OCI-LY7 (cell line): ENCODE data around the gene DGKZ. TPM values are rescaled to one million over a fixed set of nuclear protein-coding genes. Genes with fewer than 3 reads are reported as not detected.

ENCODE experiments used
- BruUV-seq: library from RNA; stranded (reverse); fragments of 400-500 nt; replicated peaks from 2 replicates; lab custom pipeline; 2021; lab: Mats Ljungman, UMichigan
- CTCF ChIA-PET: fragments of 300-600 bp; sonication (Branson Sonifier 250); formaldehyde crosslinking; loops from one replicate; lab custom pipeline; 2022; ENCODE audit warnings: antibody characterized with exemption; ENCODE audit not compliant: unreplicated experiment; lab: Charles Lee
- POLR2A ChIA-PET: fragments of 300-600 bp; sonication (Branson Sonifier 250); formaldehyde crosslinking; loops from one replicate; lab custom pipeline; 2022; ENCODE audit warnings: antibody characterized with exemption; lab: Charles Lee
- DNase-seq: peaks from one replicate; pipeline ENCODE4 v3.0.0-alpha.2; 2015; ENCODE audit warnings: low spot score
- H2AFZ ChIP-seq: fragments of 200-600 bp; sonication (generic), shearing (Covaris generic); 2 replicates; pipeline ENCODE4 v1.6.1; 2014; ENCODE audit warnings: mild to moderate bottlenecking, antibody characterized with exemption, low read length, moderate library complexity
- H3K27ac ChIP-seq: fragments of 200-600 bp; sonication (generic); 2 replicates; pipeline ENCODE4 v1.5.1; 2014; ENCODE audit warnings: mixed run types, low read depth, mild to moderate bottlenecking, moderate library complexity, low read length, inconsistent platforms; ENCODE audit not compliant: poor library complexity, severe bottlenecking
- H3K36me3 ChIP-seq: fragments of 200-600 bp; sonication (generic); 2 replicates; pipeline ENCODE4 v1.6.1; 2014; ENCODE audit warnings: mild to moderate bottlenecking, antibody characterized with exemption, low read length, moderate library complexity, mixed read lengths; ENCODE audit not compliant: insufficient read depth
- H3K4me1 ChIP-seq: fragments of 200-600 bp; sonication (generic); 2 replicates; pipeline ENCODE4 v1.5.1; 2014; ENCODE audit warnings: mild to moderate bottlenecking, low read length; ENCODE audit not compliant: insufficient read depth, poor library complexity, severe bottlenecking
- H3K4me2 ChIP-seq: fragments of 200-600 bp; sonication (generic); 2 replicates; pipeline ENCODE4 v1.6.1; 2014; ENCODE audit warnings: mild to moderate bottlenecking, low read length
- H3K4me3 ChIP-seq: fragments of 200-600 bp; sonication (generic); 2 replicates; pipeline ENCODE4 v1.5.1; 2014; ENCODE audit warnings: mild to moderate bottlenecking, low read depth, low read length; ENCODE audit not compliant: poor library complexity, severe bottlenecking
- H3K79me2 ChIP-seq: fragments of 200-600 bp; sonication (generic); 2 replicates; pipeline ENCODE4 v1.6.1; 2016; ENCODE audit warnings: low read depth, mild to moderate bottlenecking, low read length, moderate library complexity, mixed read lengths; ENCODE audit not compliant: insufficient read depth
- H3K9me2 ChIP-seq: fragments of 200-600 bp; sonication (generic); 2 replicates; pipeline ENCODE4 v1.6.1; 2016; ENCODE audit warnings: mild to moderate bottlenecking, low read length, mixed read lengths; ENCODE audit not compliant: insufficient read depth
- H3K9me3 ChIP-seq: fragments of 200-600 bp; sonication (generic); 2 replicates; pipeline ENCODE4 v1.6.1; 2014; ENCODE audit warnings: mild to moderate bottlenecking, mixed run types, low read length, mixed read lengths
- H4K20me1 ChIP-seq: fragments of 200-600 bp; sonication (generic); 2 replicates; pipeline ENCODE4 v1.6.1; 2014; ENCODE audit warnings: mild to moderate bottlenecking, antibody characterized with exemption, low read length, moderate library complexity, mixed read lengths; ENCODE audit not compliant: insufficient read depth
- CTCF ChIP-seq: fragments of 200-600 bp; sonication (generic); conservative IDR thresholded peaks from 2 replicates; pipeline ENCODE4 v1.5.1; 2014; ENCODE audit warnings: mild to moderate bottlenecking, antibody characterized with exemption, low read length, moderate library complexity, mixed read lengths
- EZH2phosphoT487 ChIP-seq: fragments of 200-600 bp; sonication (generic); IDR thresholded peaks from 2 replicates; pipeline ENCODE4 v1.6.1; 2018; ENCODE audit warnings: low read depth, borderline replicate concordance, mild to moderate bottlenecking, mixed run types, antibody characterized with exemption, low read length, moderate library complexity, mixed read lengths
- intact Hi-C: fragments of 100-400 bp; cut with micrococcal nuclease; formaldehyde crosslinking; loops from one replicate; pipeline ENCODE4 v1.10.0; 2022; ENCODE audit not compliant: unreplicated experiment
- total RNA-seq, 2 experiments: library from RNA; depleted of rRNA in 1 of 2; stranded (reverse); fragments of >200 nt in 1 of 2; shearing (Covaris generic) in 1 of 2; gene quantifications; 2 replicates each; pipeline ENCODE4 v1.2.3, GENCODE V29; 2014 to 2022

The DGKZ gene
- total RNA-seq, 2 experiments from 2014 or later: 134 to 141 TPM

GRCh38 chr11:46374815-46375214 is 27.6 kb downstream of the DGKZ start:
- intact Hi-C loops: no loop called here
- Histone ChIP-seq H3K4me3 (no peak overlapping the region), H3K9me2 (no peaks in the 10 kb centered on the region), H4K20me1 (no peaks in the 10 kb centered on the region), H3K27ac (no peak overlapping the region), H2AFZ (no peak overlapping the region), H3K36me3 (peaks cover 76% of the 10 kb centered on the region), H3K79me2 (no peaks in the 10 kb centered on the region), H3K9me3 (no peaks in the 10 kb centered on the region), H3K4me1 (no peaks in the 10 kb centered on the region), H3K4me2 (no peak overlapping the region)
- no peak for DNase-seq
- ChIA-PET POLR2A (no interaction called here), CTCF (no interaction called here)
- BruUV-seq: no TSS peak
- TF ChIP-seq EZH2phosphoT487 (no peak), CTCF (no peak)

- no peak overlapping the region for H2AFZ ChIP-seq
- H3K4me1 ChIP-seq: peaks cover 3% of the 10 kb centered on the region
- no peak overlapping the region for H3K4me2 ChIP-seq
- POLR2A ChIA-PET: interaction anchor here (1.0 kb wide), 1 partner anchor 14 kb away, joined by 3 read pairs; no protein-coding TSS in a partner anchor
- no peaks in the 10 kb centered on the region for H4K20me1 ChIP-seq
- TF ChIP-seq EZH2phosphoT487 (no peak), CTCF (no peak)
- H3K27ac ChIP-seq: no peak overlapping the region
- no peak for DNase-seq
- no peaks in the 10 kb centered on the region for H3K9me2 ChIP-seq
- H3K9me3 ChIP-seq: no peaks in the 10 kb centered on the region
- no peaks in the 10 kb centered on the region for H3K79me2 ChIP-seq
- intact Hi-C loops: no loop called here
- BruUV-seq: no TSS peak
- H3K36me3 ChIP-seq: peaks cover 69% of the 10 kb centered on the region
- no peak overlapping the region for H3K4me3 ChIP-seq
- CTCF ChIA-PET: no interaction called here
These were observed 28.3 kb downstream of the DGKZ start for GRCh38 chr11:46375392-46376101.
